Activated CD4-positive, alpha-beta T cell treated with anti-CD3 and anti-CD28 coated beads, Interleukin-10, Interleukin-2, amounts not matched to agents 100 ng/mL and 50 ng/mL, durations not matched to agents 16 hours and 8 hours (primary cell): ENCODE results near the gene CLEC10A.
A peak's percentile ranks its signal among the peaks of the same experiment; 100 is the strongest.
"Not testable (repeated sequence)": the region's sequence is repeated elsewhere in the genome, so short reads cannot be mapped to it uniquely, and the experiment has no call there.

ENCODE experiments used
- DNase-seq: peaks from one replicate; pipeline ENCODE4 v3.0.0-alpha.2; 2020

Gene CLEC10A

DNA sequence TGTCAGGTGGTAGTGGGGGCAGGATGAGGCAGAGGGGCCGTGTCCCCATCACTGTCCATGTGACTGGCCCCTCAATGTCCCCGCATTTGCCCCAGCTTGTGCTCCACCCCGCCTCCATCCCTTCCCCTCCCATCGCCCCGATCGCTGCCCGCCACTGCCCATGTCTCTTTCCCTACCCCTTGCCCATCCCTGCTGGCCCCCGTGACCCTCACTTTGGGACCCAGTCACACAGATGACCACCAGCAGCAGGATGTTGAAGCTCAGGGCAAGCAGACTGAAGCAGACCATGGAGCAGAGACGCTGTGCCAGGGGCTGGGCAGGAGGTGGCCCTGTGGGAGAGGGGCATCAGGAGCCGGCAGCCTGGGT, 28.5 kb upstream of the CLEC10A start:
- DNase-seq = no peak

DNA sequence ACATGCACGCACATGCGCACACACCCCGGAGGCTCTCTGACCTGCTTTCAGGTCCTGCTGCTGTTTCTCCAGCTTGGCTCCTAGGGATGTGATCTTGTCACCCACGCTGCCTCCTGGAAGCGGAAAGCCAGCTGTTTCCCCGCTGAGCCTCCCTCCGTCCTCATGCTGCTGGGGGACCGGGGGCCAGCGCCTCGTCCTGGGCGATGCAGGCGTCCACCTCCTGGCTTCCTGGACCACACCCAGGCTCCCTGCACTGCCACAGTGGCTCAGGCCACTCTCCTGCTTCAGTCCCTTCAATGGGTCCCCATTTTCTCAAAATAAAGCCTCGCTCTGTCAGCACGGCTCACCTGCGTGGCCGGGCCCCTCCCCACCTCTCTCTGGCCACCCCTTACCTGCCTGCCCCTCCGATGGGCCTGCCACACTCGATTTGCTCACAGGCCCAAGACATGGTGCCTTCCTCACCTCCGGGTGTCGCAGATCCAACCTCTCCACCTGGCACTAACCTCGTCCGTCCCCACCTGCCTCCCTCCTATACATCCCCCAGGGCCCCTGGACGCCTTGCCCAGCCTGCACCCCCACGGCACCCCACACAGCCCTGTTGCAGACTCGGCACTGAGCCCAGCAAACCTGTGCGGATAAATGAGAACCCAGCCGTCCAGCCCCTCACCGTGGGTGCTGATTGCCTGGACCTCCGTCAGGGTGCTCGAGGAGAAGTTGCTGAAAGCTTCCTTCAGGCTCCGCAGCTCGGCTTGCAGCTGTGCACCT, 27.9 kb upstream of the CLEC10A start:
- no peak for DNase-seq

DNA sequence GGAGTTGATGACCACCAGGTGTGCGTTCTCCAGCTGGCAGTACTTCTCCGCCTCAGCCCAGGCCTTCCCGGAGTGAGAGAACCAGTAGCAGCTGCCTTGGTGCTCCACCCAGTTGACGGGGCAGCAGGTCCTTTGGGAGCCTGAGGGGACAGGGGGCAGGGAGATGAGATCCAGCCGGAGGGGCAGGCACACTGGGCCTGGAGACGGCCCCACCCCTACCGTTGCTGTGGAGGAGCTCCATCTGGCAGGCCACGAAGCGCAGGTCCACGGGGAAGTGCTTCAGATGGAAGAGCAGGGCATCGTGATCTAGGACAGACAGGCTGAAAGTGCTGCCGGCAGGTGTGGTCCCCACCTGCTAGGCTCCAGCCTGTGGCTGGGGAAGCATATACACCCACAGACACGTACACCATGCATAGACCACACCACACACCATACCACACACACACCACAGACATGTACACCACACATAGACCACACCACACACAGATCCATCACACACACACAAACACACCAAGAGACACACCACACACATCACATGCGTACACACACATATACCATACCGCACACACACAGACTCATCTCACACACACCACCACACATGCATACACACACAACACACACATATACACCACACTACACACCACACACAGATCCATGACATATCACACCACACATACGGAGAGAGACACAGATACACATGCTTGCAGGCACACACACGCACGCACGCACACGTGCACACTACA, 27.1 kb upstream of the CLEC10A start:
- no peak for DNase-seq

DNA sequence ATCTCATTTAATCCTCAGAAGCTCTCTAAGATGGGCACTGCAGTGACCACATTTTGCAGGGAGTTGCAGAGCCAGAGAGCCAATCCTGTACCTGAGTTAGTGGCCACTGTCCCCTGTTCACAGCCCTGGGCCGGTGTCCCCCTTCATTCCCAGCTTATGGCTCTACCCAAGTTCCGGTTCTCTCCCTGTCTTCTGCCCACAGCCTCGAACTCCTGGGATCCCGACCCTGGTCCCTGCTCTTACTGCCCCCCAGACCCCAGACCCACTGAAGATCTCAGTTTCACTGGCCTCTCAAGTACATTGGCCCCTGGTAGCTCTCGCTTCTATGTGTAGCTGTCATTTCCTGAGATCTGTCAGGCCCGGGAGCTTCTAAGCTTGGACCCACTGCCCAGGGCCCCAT, 22.4 kb upstream of the CLEC10A start:
- no peak for DNase-seq

DNA sequence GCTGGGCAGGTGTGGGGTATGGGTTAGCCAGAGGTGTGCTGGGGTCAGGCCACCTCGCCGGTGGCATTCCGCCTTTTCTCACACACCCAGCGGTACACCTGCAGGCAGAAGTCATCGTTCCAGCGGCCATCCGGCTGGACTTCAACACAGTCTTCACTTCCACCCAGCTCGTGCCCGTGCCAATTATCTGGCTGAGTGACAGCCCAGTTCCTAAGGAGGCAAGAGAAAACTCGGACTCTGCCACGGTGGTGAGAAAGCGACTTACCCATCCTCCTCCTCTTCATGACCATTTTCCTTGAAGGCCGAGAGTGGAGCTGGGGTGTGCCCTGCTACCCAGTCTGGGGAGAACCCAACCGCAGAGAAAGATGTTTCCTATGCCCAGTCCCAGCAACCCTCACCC, 21.5 kb upstream of the CLEC10A start:
- DNase-seq = no peak

DNA sequence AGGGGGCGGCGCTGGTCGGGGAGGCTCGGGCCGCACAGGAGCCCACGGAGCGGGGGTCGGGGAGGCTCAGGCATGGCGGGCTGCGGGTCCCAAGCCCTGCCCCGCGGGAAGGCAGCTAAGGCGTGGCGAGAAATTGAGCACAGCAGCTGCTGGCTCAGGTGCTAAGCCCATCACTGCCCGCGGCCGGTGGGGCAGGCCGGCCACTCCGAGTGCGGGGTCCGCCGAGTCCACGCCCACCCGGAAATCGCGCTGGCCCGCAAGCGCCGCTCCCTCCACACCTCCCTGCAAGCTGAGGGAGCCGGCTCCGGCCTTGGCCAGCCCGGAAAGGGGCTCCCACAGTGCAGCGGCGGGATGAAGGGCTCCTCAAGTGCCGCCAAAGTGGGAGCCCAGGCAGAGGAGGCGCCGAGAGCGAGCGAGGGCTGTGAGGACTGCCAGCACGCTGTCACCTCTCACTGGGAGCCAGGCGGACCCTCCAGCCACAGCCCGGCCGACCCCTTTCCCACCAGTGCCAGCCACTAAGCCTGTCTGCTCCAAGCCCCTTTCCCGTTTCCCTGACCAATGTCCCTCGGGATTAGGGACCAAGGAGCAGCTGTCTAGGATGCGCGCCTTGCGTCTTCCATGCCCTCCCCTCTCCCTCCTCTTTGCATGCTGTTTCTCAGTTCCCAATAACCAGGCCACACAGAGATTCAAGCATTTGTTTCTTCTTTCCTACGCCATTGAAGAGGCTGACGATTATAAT, 20.8 kb upstream of the CLEC10A start:
- DNase-seq = not testable (repeated sequence)

DNA sequence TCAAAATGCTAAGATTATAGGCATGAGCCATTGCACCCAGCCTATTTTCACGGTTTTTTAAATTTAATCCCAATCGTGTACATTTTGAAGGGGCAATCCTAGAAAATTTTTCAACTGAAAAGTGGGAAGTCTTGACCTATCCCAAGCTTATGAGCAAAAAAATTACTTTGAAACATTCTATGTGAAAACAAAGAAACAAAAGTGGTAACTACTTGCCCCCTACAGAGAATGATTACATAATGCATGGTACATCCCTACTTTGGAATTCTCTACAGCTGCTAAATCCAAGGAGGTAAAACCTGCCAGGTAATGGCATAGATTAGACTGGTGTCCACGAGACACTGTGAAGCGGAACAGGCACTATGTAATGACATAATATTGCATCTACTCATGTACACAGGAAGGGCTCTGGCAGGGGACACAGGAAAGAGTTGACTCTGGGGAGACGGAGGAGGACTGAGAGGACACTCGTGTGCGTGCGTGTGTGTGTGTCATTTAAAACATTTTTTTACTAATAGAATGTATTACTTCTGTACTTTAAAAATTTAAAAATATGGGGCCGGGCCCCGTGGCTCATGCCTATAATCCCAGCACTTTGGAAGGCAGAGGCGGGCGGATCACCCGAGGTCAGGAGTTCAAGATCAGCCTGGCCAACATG, 18.9 kb upstream of the CLEC10A start:
- no peak for DNase-seq

DNA sequence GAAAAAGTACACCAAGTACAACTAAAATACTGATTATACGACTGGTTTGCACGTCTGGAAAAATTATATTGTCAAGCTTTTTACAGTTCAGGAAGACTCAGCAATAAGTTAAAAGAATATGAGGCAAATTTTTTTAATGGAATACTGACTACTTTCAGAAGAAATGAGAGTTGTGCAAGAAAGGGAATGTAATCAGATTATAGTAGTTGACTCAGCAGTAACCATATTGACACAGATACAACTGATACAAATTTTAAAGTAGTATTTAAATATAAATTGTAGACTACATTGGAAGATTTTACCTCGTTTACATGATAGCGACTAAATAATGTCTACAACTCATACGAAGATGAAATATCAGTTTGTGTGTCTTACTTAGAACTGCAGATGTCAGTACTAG, 17.9 kb upstream of the CLEC10A start:
- DNase-seq = no peak

DNA sequence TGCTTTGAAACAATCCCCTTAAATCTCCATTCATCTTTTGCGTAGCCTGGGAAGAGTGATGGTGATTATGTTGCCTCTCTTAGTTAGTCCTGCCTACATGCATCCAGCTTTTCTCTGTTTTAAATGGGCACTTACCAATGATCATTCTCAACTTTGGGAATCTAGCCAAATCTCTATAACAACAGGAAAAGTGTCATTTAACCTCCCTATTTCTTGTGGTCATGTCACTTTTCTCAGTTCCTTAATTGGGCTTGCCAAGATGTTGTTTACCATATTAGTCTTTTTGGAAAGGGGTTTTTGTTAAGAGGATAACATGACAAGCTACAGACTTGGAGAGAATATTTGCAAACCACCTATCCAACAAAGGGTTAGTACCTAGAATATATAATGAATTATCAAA, 15.6 kb upstream of the CLEC10A start:
- no peak for DNase-seq

DNA sequence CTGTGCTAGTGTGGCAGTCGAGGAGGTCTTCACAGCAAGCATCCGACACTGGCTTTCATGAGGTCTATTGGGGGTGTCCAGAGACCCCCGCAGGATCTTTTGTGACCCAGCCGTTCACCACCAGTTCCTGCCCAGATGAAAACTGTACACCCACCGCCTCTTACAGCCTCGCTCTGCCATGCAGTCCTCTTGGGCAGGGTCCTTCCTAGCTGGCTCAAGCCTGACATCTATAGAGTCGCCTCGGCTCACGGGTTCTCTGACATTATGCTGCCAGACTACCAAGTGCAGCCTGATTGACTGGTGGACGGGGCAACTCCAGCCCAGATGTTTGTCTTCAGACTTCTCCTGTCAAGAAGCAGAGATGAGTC, 14.6 kb upstream of the CLEC10A start:
- no peak for DNase-seq

DNA sequence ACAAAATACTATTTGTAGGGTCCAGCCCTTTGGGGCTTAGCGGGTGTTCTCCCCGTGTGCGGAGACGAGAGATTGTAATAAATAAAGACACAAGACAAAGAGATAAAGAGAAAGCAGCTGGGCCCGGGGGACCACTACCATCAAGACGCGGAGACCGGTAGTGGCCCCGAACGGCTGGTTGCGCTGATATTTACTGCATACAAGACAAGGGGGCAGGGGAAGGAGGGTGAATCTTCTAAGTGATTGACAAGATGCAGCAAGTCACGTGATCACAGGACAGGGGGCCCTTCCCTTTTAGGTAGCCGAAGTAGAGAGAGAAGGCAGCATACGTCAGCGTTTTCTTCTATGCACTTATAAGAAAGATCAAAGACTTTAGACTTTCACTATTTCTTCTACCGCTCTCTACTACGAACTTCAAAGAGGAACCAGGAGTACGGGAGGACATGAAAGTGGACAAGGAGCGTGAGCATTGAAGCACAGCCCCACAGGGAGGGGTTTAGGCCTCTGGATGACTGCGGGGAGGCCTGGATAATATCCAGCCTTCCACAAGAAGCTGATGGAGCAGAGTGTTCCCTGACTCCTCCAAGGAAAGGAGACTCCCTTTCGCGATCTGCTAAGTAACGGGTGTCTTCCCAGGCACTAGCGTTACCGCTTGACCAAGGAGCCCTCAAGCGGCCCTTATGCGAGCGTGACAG, 11.4 kb upstream of the CLEC10A start:
- not testable (repeated sequence) for DNase-seq

DNA sequence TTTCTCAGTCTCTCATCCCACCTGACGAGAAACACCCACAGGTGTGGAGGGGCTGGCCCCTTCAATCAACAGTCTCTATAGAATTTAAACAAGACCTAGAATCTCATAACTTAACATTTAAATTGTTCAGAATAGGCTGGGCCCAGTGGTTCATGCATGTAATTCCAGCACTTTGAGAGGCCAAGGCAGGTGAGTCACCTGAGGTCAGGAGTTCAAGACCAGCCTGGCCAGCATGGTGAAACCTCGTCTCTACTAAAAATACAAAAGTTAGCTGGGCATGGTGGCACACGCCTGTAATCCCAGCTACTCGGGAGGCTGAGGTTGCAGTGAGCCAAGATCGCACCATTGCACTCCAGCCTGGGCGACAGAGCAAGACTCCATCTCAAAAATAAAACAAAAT, 9.5 kb upstream of the CLEC10A start:
- DNase-seq = not testable (repeated sequence)

DNA sequence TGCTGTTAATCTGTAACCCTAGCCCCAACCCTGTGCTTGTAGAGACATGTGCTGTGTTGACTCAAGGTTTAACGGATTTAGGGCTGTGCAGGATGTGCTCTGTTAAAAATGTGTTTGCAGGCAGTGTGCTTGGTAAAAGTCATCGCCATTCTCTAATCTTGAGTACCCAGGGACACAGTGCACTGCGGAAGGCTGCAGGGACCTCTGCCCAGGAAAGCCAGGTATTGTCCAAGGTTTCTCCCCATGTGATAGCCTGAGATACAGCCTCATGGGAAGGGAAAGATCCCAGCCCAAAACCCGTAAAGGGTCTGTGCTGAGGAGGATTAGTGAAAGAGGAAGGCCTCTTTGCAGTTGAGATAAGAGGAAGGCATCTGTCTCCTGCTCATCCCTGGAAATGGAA, 8.4 kb upstream of the CLEC10A start:
- DNase-seq = not testable (repeated sequence)

DNA sequence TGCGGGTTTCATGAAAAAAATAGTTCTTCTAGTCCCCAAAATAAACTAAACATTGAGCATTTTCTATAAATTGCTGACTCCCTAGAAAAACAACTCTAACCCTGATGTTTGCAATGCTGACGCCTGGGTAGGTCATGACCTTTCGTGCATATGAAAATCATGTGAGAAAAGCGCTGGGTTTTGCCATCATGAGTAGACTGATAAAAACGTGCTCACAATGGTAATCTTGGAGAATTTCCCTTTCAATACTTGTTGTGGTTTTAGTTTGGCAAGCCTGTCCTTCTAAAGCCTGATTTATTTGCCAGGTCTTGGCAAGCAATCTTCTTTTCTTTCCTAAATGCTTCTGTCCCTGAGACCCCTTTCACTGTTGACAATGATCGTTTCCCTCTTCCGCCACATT, 4.0 kb upstream of the CLEC10A start:
- DNase-seq = no peak

DNA sequence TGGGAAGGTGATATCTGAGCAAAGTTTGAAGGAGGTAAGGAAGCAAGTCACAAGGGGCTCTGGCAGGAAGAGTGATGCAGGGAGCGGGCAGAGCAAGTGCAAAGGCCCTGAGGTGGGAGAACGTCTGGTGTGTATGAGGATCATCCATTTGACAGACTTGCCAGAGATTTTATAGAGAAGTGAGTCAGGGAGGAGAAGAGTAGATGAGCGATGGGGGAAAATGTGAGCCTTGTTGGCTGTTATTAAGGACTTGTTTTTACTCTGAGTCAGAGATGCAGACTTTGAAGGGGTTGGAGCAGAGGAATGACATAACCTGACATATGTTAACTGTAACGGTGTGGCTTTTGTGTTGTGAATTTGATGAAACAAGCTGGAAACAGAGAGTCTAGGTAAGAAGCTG, 3.5 kb upstream of the CLEC10A start:
- DNase-seq = no peak

DNA sequence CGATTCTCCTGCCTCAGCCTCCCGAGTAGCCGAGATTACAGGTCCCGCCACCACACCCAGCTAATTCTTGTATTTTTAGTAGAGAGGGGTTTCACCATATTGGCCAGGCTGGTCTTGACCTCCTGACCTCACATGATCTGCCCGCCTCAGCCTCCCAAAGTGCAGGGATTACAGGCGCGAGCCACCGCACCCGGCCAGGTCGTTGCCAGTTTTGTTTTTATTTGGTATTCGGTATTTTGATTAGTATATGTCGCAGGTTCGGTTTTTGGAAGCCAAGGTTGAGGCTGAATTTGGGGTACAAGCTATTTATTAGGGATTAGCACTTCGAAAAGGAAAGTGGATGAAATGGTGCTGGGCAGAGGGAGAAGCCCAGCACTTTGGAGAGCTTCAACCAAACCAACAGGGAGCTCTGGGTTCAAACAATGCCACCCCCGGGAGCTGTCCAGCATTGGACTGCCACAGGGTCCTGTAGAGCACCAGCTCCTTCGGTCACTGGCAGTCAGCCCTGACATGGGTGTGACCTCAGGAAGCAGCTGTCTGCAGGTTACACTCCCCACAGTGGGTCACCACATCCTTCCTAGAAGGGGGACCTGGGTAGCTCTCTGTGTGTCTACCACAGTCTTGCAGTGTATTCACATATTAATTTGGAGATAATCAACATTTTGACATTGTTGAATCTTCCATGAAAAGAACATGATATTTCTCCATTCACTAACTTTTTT, 1.5 kb upstream of the CLEC10A start:
- DNase-seq = peak; percentile 28

DNA sequence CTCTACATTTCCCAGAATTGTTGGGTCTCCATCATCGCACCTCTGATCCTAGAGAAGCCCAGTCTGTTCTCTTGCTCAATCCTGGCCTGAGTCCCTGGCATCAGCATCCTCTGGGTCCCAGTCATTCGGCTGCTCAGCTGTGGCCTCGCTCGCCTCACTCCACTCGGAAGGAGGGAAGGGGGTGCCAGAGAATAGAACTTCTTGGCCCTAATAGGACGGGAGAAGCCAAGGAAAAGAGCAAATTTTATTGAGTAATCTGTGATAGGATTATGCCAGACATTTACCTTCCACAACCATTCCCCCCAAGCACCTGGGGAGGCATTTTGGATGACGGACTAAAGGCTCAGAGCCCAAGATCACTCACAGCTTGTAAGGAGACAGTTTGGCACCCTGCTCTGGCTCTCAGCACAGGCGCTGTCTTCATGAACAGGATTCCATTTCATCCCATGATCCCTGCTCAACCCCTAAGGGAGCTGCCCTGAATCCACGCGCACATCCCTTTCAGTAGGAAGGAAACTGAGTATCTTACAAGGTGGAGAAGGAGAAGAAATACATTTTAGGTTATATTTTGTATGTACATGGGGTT, 498 bp upstream of the CLEC10A start:
- no peak for DNase-seq

DNA sequence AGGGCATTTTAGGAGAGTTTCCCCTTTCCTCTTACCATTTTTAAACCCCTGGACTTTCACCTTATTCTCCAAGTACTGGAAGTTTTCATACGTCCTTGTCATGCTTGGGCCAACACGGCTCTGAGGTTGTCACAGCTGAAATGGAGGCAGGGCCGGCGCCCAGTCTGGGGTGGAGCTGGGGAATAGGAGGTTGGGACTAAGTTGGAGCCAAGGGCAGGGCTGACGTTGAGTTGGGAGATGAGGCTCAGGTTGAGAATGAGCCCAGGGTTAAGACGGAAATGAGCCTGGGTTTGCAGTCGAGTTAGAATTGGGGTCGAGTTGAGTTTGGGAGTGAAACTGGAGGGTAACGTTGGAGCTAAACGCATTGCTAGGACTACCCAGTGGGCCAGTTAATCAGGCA, 1.3 kb downstream of the CLEC10A start:
- no peak for DNase-seq

DNA sequence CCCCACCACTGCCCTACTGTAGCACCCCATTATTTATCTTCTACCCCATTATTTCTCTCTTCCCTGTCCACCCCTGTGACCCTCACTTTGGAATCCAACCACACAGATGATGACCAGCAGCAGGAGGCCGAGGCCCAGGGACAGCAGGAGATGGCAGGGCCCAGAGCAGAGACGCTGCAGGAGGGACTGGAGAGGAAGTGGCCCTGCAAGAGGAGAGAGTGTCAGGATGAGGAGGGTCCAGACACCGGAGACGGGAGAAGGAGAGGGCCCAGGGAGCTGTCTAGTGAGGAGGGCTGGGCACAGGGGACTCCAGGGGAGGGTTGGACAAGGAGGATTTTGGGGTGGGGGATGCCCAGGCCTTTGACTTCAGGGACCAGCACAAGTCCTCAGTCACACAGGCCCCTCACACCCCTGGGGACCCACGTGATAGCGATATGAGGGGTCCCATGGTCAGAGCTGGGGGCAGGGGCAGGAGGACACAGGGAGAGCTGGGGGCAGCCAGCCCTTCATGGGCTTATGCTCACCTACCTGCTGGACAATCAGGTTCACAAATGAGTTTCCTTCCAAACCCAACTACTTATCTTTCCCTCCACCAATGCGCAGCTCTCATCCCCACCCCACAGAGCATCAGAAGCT, 2.0 kb downstream of the CLEC10A start:
- DNase-seq = no peak

DNA sequence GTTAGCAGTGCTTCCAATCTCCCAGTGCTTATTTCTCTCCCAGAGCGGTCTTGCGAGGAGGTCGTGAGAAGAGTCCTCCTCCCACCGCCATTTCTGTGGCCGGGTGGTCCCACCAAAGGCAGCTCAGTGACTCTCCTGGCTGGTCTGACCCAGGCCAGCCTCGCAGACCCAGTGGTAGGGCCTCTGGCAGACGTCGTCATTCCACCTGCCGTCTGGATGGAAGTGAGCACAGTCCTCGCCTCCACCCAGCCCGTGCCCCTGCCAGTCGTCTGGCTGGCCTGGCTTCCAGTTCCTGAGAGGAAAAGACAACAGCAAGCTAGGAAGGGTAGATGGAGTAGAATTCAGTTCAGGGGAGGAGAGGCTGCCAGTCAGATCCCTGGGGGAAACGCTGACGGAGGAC, 5.1 kb downstream of the CLEC10A start:
- no peak for DNase-seq

DNA sequence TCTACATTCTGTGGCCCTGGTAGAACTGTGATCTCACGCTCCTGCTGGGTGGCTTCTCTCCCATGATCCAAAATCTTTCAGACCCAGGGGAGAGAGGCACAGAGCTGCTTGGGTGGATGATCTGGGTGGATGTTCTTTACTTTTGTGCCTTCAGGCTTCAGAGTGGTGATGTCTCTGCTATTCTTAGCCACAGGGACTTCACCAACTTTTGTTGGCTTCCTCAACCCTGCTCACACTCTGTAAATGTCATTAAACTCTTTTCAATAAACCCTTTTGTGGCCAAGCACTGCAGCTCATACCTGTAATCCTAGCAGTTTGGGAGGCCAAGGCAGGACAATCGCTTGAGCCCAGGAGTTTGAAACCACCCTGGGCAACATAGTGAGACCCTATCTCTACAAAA, 7.6 kb downstream of the CLEC10A start:
- DNase-seq = no peak
